Neural cell (in vitro differentiated cells): ENCODE data around the gene NCF2. TPM values are rescaled to one million over a fixed set of nuclear protein-coding genes. Genes with fewer than 3 reads are reported as not detected.

Experiments used
- H2AFZ ChIP-seq: fragments of 200-600, 300-800 bp; sonication (generic), shearing (Covaris generic); 2 replicates; pipeline ENCODE4 v1.6.0; 2014; ENCODE audit warnings: low read depth, mild to moderate bottlenecking, antibody characterized with exemption, low read length, moderate library complexity
- H3F3A ChIP-seq: fragments of 200-600 bp; shearing (Covaris generic); 2 replicates; pipeline ENCODE4 v1.6.1; 2016; ENCODE audit warnings: mild to moderate bottlenecking, moderate library complexity, mixed read lengths, antibody characterized with exemption, low read length; ENCODE audit not compliant: insufficient read depth, poor library complexity, severe bottlenecking
- H3K27ac ChIP-seq: fragments of 200-600, 300-800 bp; sonication (generic), shearing (Covaris generic); 2 replicates; pipeline ENCODE4 v1.5.1; 2014; ENCODE audit warnings: mild to moderate bottlenecking, low read length, moderate library complexity
- H3K27me3 ChIP-seq: fragments of 300-800, 200-600 bp; sonication (generic), shearing (Covaris generic); 2 replicates; pipeline ENCODE4 v1.6.0; 2014; ENCODE audit warnings: mild to moderate bottlenecking, low read depth, low read length, moderate library complexity; ENCODE audit not compliant: insufficient read depth
- H3K36me3 ChIP-seq: fragments of 300-800, 200-600 bp; sonication (generic), shearing (Covaris generic); 2 replicates; pipeline ENCODE4 v1.5.1; 2014; ENCODE audit warnings: mild to moderate bottlenecking, antibody characterized with exemption, low read length, moderate library complexity; ENCODE audit not compliant: insufficient read depth
- H3K4me2 ChIP-seq: fragments of 300-800, 200-600 bp; sonication (generic), shearing (Covaris generic); 2 replicates; pipeline ENCODE4 v1.6.0; 2014; ENCODE audit warnings: mild to moderate bottlenecking, low read length
- H3K4me3 ChIP-seq: fragments of 300-800, 200-600 bp; sonication (generic), shearing (Covaris generic); 2 replicates; pipeline ENCODE4 v1.5.1; 2014; ENCODE audit warnings: mild to moderate bottlenecking, low read length, moderate library complexity
- H3K79me2 ChIP-seq: fragments of 200-600 bp; shearing (Covaris generic); replicated peaks from 2 replicates; pipeline ENCODE4 v1.6.0; 2014; ENCODE audit warnings: mild to moderate bottlenecking, low read length, moderate library complexity; ENCODE audit not compliant: insufficient read depth
- H3K9ac ChIP-seq: fragments of 300-800, 200-600 bp; sonication (generic), shearing (Covaris generic); 2 replicates; pipeline ENCODE4 v1.6.1; 2016; ENCODE audit warnings: mild to moderate bottlenecking, low read length, mixed read lengths
- H3K9me2 ChIP-seq: fragments of 200-600 bp; shearing (Covaris generic); 2 replicates; pipeline ENCODE4 v1.6.1; 2016; ENCODE audit warnings: mild to moderate bottlenecking, low read length, mixed read lengths; ENCODE audit not compliant: insufficient read depth
- H3K9me3 ChIP-seq: fragments of 200-600, 300-800 bp; sonication (generic), shearing (Covaris generic); 2 replicates; pipeline ENCODE4 v1.6.1; 2016; ENCODE audit warnings: mild to moderate bottlenecking, mixed run types, low read length, moderate library complexity, mixed read lengths
- H4K20me1 ChIP-seq: fragments of 200-600 bp; shearing (Covaris generic); 2 replicates; pipeline ENCODE4 v1.6.1; 2016; ENCODE audit warnings: mild to moderate bottlenecking, mixed run types; ENCODE audit not compliant: insufficient read depth
- CTCF ChIP-seq: fragments of 450-650 bp; IDR thresholded peaks from 2 replicates; pipeline ENCODE4 v1.5.1; 2014; ENCODE audit warnings: antibody characterized with exemption, mild to moderate bottlenecking, moderate library complexity; ENCODE audit not compliant: poor library complexity, severe bottlenecking
- EP300 ChIP-seq: fragments of 450-650 bp; conservative IDR thresholded peaks from 2 replicates; pipeline ENCODE4 v1.6.1; 2014; ENCODE audit warnings: antibody characterized with exemption, mild to moderate bottlenecking, moderate library complexity; ENCODE audit not compliant: poor library complexity, severe bottlenecking
- EZH2 ChIP-seq: fragments of 200-600, 300-800 bp; shearing (Covaris generic), sonication (generic); IDR thresholded peaks from 2 replicates; pipeline ENCODE4 v1.6.1; 2014; ENCODE audit warnings: antibody characterized with exemption, low read length, borderline replicate concordance, mild to moderate bottlenecking; ENCODE audit not compliant: insufficient read depth, poor library complexity, severe bottlenecking
- MXI1 ChIP-seq: fragments of 450-650 bp; conservative IDR thresholded peaks from 2 replicates; pipeline ENCODE4 v1.6.1; 2014; ENCODE audit warnings: antibody characterized with exemption, mild to moderate bottlenecking; ENCODE audit not compliant: poor library complexity, severe bottlenecking
- POLR2AphosphoS5 ChIP-seq: IDR thresholded peaks from 2 replicates; pipeline ENCODE4 v1.6.1; 2012
- RAD21 ChIP-seq: fragments of 450-650 bp; conservative IDR thresholded peaks from 2 replicates; pipeline ENCODE4 v1.6.1; 2014; ENCODE audit warnings: antibody characterized with exemption, mild to moderate bottlenecking, moderate library complexity
- REST ChIP-seq: IDR thresholded peaks from 2 replicates; pipeline ENCODE4 v1.6.1; 2012; ENCODE audit warnings: borderline replicate concordance
- SMC3 ChIP-seq: fragments of 450-650 bp; conservative IDR thresholded peaks from 2 replicates; pipeline ENCODE4 v1.6.1; 2014; ENCODE audit warnings: antibody characterized with exemption, mild to moderate bottlenecking, moderate library complexity; ENCODE audit not compliant: poor library complexity
- TAF1 ChIP-seq: IDR thresholded peaks from 2 replicates; pipeline ENCODE4 v1.6.1; 2012; ENCODE audit warnings: low read depth
- polyA plus RNA-seq: library from polyadenylated mRNA; depleted of rRNA; stranded (reverse); fragments of >200 nt; gene quantifications from 2 replicates; pipeline ENCODE4 v1.2.3, GENCODE V29; 2014

Gene NCF2
- polyA plus RNA-seq, 1 donor from 2014 or later = not detected

GRCh38 chr1:183598386-183598785, 8.1 kb upstream of the NCF2 start:
- Histone ChIP-seq H3K36me3 (no peaks in the 10 kb centered on the region), H4K20me1 (no peaks in the 10 kb centered on the region), H3K4me2 (no peak overlapping the region), H3K4me3 (no peak overlapping the region), H3K9me2 (no peaks in the 10 kb centered on the region), H3K27me3 (no peaks in the 10 kb centered on the region), H3K27ac (no peak overlapping the region), H3K79me2 (no peaks in the 10 kb centered on the region), H2AFZ (no peak overlapping the region), H3F3A (no peaks in the 10 kb centered on the region), H3K9me3 (no peaks in the 10 kb centered on the region), H3K9ac (no peak overlapping the region)
- TF ChIP-seq SMC3 (no peak), EZH2 (no peak), RAD21 (no peak), TAF1 (no peak), MXI1 (no peak), CTCF (no peak), EP300 (no peak), POLR2AphosphoS5 (no peak), REST (no peak)

- H2AFZ ChIP-seq = no peak overlapping the region
These were observed 7.5 kb upstream of the NCF2 start for GRCh38 chr1:183597656-183598347.

More at GRCh38 chr1:183597656-183598347, 7.5 kb upstream of the NCF2 start:
- Histone ChIP-seq H3K79me2 (no peaks in the 10 kb centered on the region), H3K9me2 (no peaks in the 10 kb centered on the region), H3K9ac (no peak overlapping the region), H3K27ac (no peak overlapping the region), H3K27me3 (no peaks in the 10 kb centered on the region), H4K20me1 (no peaks in the 10 kb centered on the region), H3F3A (no peaks in the 10 kb centered on the region), H3K9me3 (no peaks in the 10 kb centered on the region), H3K4me2 (no peak overlapping the region), H3K4me3 (no peak overlapping the region), H3K36me3 (no peaks in the 10 kb centered on the region)
- TF ChIP-seq REST (no peak), CTCF (no peak), SMC3 (no peak)
